Measurements from ENCODE around the gene SKOR1. TPM values are rescaled to one million over a fixed set of nuclear protein-coding genes. Genes with fewer than 3 reads are reported as not detected.

The SKOR1 gene
- polyA plus RNA-seq, 1 donor = 0.67 TPM

DNA sequence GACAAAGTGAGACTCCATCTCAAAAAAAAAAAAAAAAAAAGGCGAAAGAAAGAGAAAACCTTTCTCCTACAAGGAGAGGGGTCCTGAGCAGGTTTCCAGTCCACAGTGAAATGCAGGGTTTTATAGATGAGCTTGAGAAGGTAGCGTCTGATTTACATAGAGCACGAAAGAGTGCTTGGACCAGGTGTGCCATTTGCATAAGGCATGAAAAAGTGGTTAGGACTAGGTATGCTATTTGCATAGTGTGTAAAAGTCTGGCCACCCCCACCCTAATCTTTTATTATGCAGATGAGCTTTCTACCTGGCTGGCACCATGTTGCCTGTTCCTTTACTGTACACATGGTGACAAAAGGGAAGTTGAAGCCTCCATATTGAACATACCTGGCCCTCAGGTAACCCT, 28.1 kb downstream of the SKOR1 start:
- no peak for DNase-seq

GRCh38 chr15:67854358-67854757, 29.0 kb downstream of the SKOR1 start:
- DNase-seq = no peak

DNA sequence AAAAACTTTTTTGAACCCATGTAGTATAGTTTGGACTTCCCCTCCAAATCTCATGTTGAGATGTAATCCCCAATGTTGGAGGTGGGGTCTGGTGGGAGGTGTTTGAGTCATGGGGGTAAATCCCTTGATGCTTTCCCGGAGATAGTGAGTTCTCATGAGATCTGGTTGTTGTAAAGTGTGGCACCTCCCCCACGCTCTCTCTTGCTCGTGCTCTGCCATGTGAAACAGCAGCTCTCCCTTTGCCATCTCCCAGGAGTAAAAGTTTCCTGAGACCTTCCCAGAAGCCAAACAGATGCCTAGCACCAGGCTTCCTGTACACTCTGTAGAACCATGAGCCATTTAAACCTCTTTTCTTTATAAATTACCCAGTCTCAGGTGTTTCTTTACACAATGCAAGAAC, 30.5 kb downstream of the SKOR1 start:
- no peak for DNase-seq

DNA sequence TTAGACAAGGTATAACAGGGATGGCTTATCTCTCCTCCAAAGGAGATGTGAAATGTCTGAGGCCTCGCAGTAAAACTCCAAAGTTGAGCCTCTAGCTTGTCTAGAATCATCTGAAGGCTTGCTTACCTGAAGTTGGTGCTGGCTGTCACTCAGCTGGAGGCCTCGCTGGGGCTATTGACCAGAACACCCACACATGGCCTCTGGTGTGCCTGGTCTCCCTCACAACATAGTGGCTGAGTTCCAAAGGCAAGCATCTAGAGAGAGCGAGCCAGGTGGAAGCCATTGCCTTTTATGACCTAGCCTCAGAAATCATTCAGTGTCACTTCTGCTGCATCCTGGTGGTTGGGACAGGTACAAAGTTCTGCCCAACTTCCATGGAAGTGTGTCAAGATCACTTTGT, 31.9 kb downstream of the SKOR1 start:
- no peak for DNase-seq

DNA sequence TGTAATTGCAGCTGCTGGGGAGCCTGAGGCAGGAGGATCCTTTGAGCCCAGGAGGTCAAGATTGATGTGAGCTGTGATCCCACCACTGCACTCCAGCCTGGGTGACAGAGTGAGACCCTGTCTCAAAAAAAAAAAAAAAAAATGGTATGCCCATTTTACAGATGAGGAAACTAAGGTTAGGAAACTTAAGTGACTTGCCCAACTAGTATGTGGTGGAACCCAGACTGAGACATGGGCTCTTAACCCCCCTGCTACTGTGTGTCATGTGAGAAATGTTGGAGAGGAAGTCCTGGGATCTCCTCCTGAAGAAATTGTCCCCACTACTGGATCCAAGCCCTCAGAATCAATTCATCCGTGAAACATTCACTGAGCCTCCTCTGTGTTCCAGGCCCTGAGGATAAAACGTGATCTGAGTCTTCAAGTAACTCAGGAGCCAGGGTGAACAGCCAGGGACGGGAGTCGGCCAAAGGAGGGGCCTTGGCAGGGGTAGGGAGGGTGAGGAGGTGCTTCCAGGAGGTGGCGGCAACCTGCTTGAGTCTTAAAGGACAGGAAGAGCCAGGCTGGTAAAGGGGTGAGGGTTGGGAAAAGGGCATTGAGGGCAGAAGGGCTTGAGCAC, 34.1 kb downstream of the SKOR1 start:
- no peak for DNase-seq

DNA sequence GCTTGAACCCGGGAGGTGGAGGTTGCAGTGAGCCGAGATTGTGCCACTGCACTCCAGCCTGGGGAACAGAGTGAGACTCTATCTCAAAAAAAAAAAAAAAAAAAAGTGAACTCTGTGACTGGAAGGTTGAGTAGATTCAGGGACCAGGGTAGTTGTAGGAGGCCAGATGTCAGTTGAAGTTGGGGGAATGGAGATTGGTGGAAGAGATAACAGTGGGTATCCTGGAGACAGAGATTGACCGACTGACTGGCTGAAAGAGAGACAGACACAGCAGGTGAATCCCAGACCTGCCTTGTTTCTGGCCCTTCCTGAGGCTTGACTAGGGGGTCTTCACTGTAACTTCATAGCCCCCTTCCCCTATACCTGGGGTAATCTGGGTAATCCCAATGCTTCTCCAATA, 36.7 kb downstream of the SKOR1 start:
- DNase-seq = no peak

DNA sequence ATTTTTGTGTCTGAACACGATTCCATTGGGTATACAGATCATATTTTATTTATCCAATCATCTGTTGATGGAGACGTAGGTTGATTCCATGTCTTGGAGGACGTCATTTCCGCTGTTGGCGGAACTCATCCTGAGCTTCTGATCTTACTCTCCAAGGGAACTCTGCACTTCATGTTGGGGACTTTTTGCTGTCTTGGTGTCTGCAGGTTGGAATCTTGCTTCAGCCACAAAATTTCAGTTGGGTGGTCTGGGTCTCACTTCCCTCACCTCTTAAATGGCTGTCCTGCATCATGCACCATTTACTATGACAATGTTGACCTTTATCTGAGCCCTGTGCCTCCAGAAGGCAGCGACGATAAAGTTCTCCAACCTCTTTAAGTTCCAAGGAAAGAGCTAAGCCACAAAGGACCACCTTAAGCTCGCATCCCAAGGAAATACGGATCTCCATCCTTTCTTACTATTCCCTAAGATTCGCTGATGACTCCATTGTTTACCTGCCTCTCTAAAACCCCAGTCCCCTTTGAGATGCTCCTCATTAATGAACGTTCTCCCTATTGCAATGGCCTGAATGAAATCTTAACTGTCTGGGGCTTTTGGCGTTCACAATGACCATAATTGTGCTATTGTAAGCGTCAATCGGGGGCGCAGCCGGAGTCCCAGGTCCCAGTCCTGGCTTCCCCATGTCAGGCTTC, 37.6 kb downstream of the SKOR1 start:
- no peak for DNase-seq

GRCh38 chr15:67863442-67863987, 38.2 kb downstream of the SKOR1 start:
- peak; percentile 82 for DNase-seq

DNA sequence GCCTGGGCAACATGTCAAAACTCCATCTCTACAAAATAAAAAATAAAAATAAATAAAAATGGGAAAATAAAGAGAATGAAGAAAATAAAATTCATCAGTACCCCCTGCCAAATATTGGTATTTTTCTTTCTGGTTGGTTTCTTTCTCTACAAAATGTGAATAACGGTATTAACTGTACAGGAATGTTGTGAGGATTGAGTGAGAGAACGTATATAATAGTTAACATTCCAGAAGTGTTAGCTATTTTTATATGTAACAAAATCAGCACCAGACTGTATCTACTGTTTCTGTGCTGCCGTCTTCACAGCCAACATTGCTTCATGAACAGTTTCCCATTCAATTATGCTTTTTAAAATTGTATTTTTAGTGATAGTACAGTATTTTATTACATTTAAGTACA, 40.0 kb downstream of the SKOR1 start:
- DNase-seq = no peak

GRCh38 chr15:67865766-67866165, 40.5 kb downstream of the SKOR1 start:
- no peak for DNase-seq

DNA sequence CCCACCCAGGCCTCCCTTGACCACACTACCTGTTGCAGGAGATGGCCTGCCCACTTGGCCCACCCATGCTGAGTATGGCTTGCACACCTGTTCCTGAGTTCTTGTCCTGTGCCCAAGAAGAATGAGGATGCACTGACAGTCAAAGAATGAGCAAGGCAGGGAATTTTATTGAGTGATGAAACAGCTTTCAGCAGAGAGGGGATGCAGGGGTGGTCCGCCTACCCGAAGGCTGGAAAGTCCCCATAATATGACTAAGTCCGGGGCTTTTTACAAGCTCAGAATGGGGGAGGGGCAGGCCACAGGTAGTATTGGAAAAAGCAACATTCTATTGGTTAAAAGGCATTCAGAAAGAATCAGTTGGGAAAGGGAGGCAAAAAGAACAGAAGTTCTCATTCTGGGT, 44.4 kb downstream of the SKOR1 start:
- no peak for DNase-seq

DNA sequence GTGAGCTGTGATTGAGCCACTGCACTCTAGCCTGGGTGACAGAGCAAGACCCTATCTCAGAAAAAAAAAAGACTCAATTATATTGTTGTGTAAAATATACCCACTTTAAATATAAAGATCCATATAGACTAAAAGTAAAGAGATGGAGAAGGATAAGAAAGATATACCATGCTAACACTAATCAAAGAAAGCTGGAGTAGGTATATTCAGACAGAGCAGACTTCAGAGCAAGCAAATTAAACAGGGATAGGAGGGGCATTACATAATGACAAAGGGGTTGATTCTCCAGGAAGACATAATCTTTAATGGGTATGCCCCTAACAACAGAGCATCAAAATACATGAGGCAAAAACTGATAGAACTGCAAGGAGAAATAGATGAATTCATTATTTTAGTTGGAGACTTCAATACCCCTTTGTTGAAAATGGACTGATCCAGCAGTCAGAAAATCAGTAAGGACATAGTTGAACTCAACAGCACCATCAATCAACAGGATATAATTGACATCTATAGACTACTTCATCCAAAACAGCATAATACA, 45.6 kb downstream of the SKOR1 start:
- DNase-seq = no peak

DNA sequence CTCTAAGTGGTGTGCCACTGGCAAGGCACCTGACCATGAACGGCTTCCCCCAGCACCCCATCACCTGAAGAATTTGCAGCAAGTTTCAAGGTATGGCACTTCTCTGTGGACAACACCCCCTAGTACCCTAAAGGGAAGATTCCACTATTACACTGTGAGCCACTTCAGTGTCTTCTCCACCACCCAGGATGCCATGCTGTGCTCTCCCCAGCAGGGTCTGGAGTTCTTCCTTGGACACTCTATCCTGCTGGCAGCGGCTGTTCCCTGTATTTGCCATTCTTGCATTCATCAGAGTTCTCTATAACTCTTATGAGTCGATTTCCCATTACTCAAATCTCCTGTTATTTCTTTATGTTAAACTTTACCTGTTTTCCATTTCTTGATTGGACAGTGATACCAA, 48.5 kb downstream of the SKOR1 start:
- DNase-seq = no peak

GRCh38 chr15:67878712-67879206, 53.5 kb downstream of the SKOR1 start:
- DNase-seq = no peak

GRCh38 chr15:67879440-67880129, 54.3 kb downstream of the SKOR1 start:
- DNase-seq = no peak

GRCh38 chr15:67880651-67881182, 55.4 kb downstream of the SKOR1 start:
- DNase-seq = no peak

GRCh38 chr15:67882487-67883233, 57.4 kb downstream of the SKOR1 start:
- no peak for DNase-seq

DNA sequence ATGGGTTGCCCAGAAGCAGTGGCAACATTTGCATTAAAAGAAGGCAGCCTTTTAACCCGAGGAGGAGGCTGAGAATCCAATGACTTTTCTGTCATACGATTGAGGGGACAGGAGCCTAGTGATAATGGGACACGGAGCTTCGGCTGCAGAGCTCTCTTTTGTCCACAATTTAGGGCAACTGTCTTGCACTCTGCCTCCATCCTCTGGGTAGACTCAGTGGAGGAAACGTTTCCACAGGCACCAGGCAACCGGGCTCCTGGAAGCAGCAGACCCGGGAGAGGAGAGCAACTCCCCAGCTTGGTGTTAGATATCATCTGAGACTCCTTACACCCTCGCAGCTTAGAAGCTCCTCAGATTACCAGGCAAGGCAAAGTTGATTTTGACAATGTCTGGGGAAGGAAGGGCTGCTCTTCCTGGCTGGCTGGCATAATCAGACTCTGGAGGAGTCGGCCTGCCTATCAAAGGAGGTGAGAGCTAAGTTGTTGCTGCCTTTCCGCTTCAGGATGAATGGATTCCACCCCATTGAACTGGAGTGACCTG, 58.0 kb downstream of the SKOR1 start:
- no peak for DNase-seq

- no peak for DNase-seq
Observed at GRCh38 chr15:67884009-67884408, 58.7 kb downstream of the SKOR1 start.
